GM23248 (cell line): ENCODE results near the gene PEX5L.

Experiments
- EZH2 ChIP-seq: fragments of 200-600 bp; sonication (generic); IDR thresholded peaks from 2 replicates; pipeline ENCODE4 v1.6.1; 2018; ENCODE audit warnings: antibody characterized with exemption, mild to moderate bottlenecking; ENCODE audit not compliant: insufficient read depth, poor library complexity, severe bottlenecking
- EZH2phosphoT487 ChIP-seq: fragments of 200-600 bp; sonication (generic); IDR thresholded peaks from 2 replicates; pipeline ENCODE4 v1.6.1; 2018; ENCODE audit warnings: antibody characterized with exemption, moderate library complexity, mild to moderate bottlenecking, low read depth; ENCODE audit not compliant: insufficient read depth

DNA sequence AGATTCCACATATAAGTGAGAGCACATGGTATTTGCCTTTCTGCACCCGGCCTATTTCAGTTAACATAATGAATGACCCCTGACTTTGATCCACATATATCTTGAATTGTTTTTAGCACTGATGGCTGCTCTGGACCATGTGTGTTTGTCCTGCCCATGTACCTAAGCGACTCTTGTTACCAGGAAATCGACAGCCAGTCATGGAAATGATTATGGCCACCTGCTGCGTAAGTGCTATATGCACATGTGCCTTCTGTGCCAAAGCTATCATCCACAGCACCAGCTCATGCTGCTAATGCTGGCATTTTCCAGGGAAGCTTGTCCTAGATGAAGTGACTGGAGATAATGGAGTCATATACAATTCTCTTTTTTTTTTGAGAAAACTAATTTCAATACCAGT lies 103.7 kb downstream of the PEX5L start:
- TF ChIP-seq EZH2 (no peak), EZH2phosphoT487 (no peak)
